ENCODE results near the gene MGAT3.

MGAT3 gene

DNA sequence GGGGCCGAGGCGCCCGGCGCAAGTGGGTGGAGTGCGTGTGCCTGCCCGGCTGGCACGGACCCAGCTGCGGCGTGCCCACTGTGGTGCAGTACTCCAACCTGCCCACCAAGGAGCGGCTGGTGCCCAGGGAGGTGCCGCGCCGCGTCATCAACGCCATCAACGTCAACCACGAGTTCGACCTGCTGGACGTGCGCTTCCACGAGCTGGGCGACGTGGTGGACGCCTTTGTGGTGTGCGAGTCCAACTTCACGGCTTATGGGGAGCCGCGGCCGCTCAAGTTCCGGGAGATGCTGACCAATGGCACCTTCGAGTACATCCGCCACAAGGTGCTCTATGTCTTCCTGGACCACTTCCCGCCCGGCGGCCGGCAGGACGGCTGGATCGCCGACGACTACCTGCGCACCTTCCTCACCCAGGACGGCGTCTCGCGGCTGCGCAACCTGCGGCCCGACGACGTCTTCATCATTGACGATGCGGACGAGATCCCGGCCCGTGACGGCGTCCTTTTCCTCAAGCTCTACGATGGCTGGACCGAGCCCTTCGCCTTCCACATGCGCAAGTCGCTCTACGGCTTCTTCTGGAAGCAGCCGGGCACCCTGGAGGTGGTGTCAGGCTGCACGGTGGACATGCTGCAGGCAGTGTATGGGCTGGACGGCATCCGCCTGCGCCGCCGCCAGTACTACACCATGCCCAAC, 31.2 kb downstream of the MGAT3 start:
- no peak for DNase-seq (ENCODE audit: low spot score)
- in situ Hi-C loops (cut with MboI; ENCODE audit: low sequenced_read_pairs, unreplicated experiment): no loop called here
- TF ChIP-seq, protein P1, sequence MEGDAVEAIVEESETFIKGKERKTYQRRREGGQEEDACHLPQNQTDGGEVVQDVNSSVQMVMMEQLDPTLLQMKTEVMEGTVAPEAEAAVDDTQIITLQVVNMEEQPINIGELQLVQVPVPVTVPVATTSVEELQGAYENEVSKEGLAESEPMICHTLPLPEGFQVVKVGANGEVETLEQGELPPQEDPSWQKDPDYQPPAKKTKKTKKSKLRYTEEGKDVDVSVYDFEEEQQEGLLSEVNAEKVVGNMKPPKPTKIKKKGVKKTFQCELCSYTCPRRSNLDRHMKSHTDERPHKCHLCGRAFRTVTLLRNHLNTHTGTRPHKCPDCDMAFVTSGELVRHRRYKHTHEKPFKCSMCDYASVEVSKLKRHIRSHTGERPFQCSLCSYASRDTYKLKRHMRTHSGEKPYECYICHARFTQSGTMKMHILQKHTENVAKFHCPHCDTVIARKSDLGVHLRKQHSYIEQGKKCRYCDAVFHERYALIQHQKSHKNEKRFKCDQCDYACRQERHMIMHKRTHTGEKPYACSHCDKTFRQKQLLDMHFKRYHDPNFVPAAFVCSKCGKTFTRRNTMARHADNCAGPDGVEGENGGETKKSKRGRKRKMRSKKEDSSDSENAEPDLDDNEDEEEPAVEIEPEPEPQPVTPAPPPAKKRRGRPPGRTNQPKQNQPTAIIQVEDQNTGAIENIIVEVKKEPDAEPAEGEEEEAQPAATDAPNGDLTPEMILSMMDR (IDR thresholded peaks at IDR 0.05; ENCODE audit: borderline replicate concordance, control extremely low read depth, extremely low read depth, insufficient read depth, missing control alignments): no peak

DNA sequence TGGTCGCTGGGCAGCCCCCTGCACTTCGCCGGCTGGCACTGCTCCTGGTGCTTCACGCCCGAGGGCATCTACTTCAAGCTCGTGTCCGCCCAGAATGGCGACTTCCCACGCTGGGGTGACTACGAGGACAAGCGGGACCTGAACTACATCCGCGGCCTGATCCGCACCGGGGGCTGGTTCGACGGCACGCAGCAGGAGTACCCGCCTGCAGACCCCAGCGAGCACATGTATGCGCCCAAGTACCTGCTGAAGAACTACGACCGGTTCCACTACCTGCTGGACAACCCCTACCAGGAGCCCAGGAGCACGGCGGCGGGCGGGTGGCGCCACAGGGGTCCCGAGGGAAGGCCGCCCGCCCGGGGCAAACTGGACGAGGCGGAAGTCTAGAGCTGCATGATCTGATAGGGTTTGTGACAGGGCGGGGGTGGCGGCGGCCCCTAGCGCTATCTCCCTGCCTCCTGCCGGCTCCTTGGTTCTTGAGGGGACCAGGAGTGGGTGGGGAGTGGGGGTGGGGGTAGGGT, 31.8 kb downstream of the MGAT3 start:
- in situ Hi-C loops (cut with MboI; ENCODE audit: low sequenced_read_pairs, unreplicated experiment): no loop called here
- TF ChIP-seq, protein P1 (IDR thresholded peaks at IDR 0.05; ENCODE audit: borderline replicate concordance, control extremely low read depth, extremely low read depth, insufficient read depth, missing control alignments): no peak
- DNase-seq (ENCODE audit: low spot score): no peak

DNA sequence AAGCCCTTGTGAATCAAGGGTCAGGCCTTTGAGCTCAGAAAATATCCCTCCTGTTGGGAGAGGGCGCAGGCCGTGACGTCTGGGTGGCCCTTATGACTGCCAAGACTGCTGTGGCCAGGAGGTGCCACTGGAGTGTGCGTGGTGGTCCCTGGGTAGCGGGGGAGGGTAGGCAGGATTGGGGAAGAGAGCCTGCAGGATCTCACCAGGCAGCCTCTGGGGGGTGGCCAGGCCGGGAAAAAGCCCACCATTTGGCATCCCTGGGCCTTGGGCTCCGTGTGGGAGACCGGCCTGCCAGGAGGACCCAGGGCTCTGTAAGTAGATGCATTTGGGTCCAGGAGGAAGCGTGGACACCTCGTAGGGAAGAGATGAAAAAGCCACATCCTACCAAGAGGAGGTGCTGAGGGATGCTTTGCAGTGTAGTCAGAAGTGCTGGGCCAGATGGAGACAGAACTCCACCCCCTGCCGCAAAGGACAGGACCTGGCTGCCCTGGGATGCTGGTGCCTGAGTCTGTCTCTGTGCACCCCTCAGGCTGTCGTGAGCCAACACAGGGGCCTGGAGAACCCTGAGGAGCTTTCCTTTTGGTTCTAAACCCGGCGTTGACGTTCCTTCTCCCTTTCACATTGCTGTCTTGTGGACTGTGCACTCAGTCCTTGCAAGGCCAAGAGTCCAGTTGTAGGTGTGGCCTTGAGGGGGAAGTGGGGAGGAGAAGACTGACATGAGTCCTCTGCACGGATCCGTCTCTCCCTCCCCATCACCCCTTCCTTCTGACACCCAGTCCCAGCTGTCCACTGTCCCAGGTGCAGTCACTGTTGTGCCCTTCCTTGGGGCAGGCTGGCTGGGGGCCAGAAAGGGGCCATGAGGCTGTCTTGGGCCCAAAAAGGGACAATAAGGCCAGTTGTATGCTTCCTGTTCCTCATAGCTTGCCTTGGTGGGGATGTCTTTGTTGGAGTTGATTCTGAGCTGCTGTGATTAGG, 32.6 kb downstream of the MGAT3 start:
- in situ Hi-C loops (cut with MboI; ENCODE audit: low sequenced_read_pairs, unreplicated experiment): no loop called here
- TF ChIP-seq, protein P1 (IDR thresholded peaks at IDR 0.05; ENCODE audit: borderline replicate concordance, control extremely low read depth, extremely low read depth, insufficient read depth, missing control alignments): no peak
- DNase-seq (ENCODE audit: low spot score): no peak

DNA sequence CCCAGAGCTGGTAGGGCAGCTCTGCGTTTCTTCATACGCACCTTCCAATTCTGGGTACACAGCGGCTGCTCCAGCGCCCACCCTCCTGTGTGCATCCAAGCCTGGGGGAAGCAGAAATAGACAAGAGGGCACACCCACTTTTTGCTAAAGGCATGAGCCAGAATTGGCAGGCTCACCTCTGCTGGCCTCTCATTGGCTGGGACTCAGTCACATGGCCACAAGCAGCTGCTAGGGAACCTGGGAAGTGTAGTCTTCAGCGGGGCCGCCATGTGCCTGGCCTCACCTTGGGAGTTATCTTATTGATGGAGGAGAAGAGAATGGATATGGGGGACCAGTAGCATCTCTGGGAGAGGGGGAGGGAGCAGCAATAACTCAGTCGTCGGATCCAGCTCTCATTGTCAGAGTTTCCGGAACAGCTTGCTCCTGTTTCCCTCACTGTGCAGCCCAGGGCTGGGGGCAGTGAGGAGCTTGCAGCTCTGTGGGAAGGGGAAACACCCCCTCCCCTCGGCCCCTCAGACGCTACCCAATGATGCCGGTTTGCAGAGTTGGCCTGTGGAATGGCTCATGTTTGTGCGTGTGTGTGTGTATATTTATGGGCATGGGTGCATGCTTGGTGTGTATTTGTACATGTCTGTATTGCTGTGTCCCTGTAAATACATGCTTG, 33.5 kb downstream of the MGAT3 start:
- in situ Hi-C loops (cut with MboI; ENCODE audit: low sequenced_read_pairs, unreplicated experiment): no loop called here
- TF ChIP-seq, protein P1 (IDR thresholded peaks at IDR 0.05; ENCODE audit: borderline replicate concordance, control extremely low read depth, extremely low read depth, insufficient read depth, missing control alignments): no peak
- DNase-seq (ENCODE audit: low spot score): peak; percentile 93

DNA sequence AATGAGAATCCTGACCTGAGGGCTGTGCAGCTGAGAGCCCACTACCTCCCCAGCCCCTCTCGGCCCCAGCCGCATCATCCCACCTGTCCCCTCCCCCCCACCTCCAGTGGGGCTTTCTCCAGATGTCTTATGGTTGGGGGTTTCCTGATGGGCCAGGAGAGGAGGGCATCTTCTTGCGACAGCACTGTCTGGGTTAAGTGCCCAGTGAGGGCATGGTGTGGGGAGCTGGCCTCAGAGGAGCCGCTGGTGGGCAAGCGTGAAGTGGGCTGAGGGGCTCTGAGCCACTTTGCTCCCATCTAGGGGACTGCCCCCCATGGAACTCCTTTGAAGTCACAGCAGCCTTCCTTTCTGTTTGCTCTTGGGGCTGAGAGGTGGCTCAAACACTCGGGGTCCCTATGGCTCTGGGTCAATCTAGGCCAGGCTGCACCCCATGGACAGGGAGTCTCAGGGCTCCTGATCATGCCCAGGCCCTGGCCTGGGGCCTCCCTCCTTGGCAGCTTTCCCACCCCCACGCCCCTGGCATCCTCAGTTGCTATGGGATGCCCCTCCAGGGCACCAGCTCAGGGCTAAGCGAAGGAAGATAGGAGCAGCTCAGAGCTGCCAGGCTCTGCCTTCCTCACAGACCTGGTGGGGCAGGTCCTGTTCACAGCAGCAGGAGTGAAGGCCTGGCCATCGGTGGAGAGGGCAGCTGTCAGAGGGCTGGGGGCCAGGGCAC, 34.3 kb downstream of the MGAT3 start:
- in situ Hi-C loops (cut with MboI; ENCODE audit: low sequenced_read_pairs, unreplicated experiment): no loop called here
- TF ChIP-seq, protein P1 (IDR thresholded peaks at IDR 0.05; ENCODE audit: borderline replicate concordance, control extremely low read depth, extremely low read depth, insufficient read depth, missing control alignments): no peak
- no peak for DNase-seq (ENCODE audit: low spot score)

Data from GM13976 (cell line).